Fibroblast of villous mesenchyme (primary cell): Measurements from ENCODE around the gene ST3GAL4. TPM values are rescaled to one million over a fixed set of nuclear protein-coding genes. Genes with fewer than 3 reads are reported as not detected.

Source experiments
- DNase-seq: peaks from one replicate; pipeline ENCODE4 v3.0.0-alpha.2; 2010; ENCODE audit warnings: low read depth
- H3K4me3 ChIP-seq: 2 replicates; pipeline ENCODE4 v1.5.1; 2011; ENCODE audit warnings: low read depth, mild to moderate bottlenecking, low read length
- CTCF ChIP-seq: IDR thresholded peaks from 2 replicates; pipeline ENCODE4 v1.5.1; 2012; ENCODE audit warnings: low read depth, mild to moderate bottlenecking, low read length; ENCODE audit not compliant: insufficient read depth
- total RNA-seq: library from RNA; depleted of rRNA; stranded (reverse); fragments of >200 nt; gene quantifications from 2 replicates; pipeline ENCODE4 v1.2.3, GENCODE V29; 2012

Gene ST3GAL4
- total RNA-seq, 1 donor = 16.8 TPM

GRCh38 chr11:126433989-126434949 is 78.8 kb downstream of the ST3GAL4 start:
- no peak overlapping the region for H3K4me3 ChIP-seq
- no peak for TF ChIP-seq CTCF
- no peak for DNase-seq

- DNase-seq = no peak
- TF ChIP-seq CTCF = no peak
- no peak overlapping the region for H3K4me3 ChIP-seq
These were observed 79.5 kb downstream of the ST3GAL4 start for GRCh38 chr11:126434950-126435335.

GRCh38 chr11:126436209-126436755 is 80.8 kb downstream of the ST3GAL4 start:
- no peak overlapping the region for H3K4me3 ChIP-seq
- DNase-seq = no peak
- no peak for TF ChIP-seq CTCF

- no peak for DNase-seq
- TF ChIP-seq CTCF = no peak
- no peak overlapping the region for H3K4me3 ChIP-seq
These were observed 82.2 kb downstream of the ST3GAL4 start for GRCh38 chr11:126437731-126438130.

GRCh38 chr11:126438272-126438671 is 82.8 kb downstream of the ST3GAL4 start:
- DNase-seq = no peak
- no peak overlapping the region for H3K4me3 ChIP-seq
- TF ChIP-seq CTCF = no peak

- no peak for TF ChIP-seq CTCF
- no peak for DNase-seq
These were observed 83.2 kb downstream of the ST3GAL4 start for GRCh38 chr11:126438691-126439090.

More at GRCh38 chr11:126438691-126439090, 83.2 kb downstream of the ST3GAL4 start:
- no peak overlapping the region for H3K4me3 ChIP-seq
